Left kidney (tissue), 2 donors: Measurements from ENCODE around the gene TDO2. TPM values are rescaled to one million over a fixed set of nuclear protein-coding genes. Genes with fewer than 3 reads are reported as not detected.
"Not testable (repeated sequence)": the region's sequence is repeated elsewhere in the genome, so short reads cannot be mapped to it uniquely, and the experiment has no call there.

Source experiments
- DNase-seq: peaks from one replicate; pipeline ENCODE4 v3.0.0-alpha.2; 2013
- polyA plus RNA-seq: library from polyadenylated mRNA; unstranded; fragments of 120-200 nt; gene quantifications from one replicate; pipeline ENCODE4 v1.2.1, GENCODE V29; 2013; ENCODE audit not compliant: insufficient read length

Gene TDO2
- polyA plus RNA-seq, 1 donor = 3.1 TPM

DNA sequence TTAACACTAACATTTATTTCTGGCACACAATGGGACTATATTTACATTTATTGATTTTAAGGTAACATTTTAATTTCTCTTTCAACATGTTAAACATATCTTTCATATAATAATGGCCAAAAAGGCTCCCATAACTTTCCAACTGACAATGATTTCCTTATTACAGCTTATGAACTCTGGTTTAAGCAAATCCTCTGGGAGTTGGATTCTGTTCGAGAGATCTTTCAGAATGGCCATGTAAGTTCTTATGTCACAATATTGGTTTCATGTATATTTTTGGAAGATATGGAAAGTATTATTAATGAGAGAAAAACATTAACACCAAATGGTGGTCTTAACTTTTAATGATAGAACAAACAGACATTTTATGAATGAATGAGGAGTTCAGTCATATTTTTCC lies 4.1 kb downstream of the TDO2 start:
- no peak for DNase-seq

DNA sequence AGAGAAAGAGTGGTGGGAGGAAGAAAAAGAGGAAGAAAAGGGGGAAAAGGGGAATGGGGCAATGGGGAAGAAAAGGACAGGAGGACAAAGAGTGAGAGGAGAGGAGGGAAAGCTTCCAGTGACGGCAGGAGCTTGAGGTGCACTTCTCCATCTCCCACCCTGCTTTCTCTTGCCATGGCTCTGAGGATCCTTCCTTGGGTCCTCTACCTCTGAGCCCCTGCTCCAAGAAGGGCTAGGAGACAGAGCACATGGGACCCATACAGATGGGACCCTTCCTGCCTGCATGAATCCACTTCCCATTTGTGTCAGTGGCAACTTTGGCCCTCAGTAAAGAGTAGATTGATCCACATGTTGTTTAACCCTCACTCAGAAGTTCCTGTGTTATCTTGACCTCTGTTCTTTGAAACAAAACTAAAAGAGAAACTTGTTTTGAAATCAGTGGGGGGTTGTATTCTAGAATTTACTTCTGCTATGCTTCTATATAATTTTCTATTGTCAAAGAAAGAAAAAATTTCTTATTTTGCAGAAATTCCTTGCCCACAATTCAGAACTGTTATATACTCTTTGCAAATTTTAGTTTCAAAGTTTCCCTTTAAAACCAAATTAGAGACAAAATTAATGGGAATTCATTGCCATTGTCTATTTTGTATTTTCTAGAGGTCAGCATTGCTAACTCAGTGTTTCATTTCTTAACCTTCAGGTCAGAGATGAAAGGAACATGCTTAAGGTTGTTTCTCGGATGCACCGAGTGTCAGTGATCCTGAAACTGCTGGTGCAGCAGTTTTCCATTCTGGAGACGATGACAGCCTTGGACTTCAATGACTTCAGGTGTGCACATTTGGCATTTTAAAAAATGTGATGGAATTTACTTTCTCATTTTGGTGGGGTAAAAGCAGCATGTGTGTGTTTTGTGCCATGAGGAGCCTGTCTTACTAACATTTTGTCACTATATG lies 5.0 kb downstream of the TDO2 start:
- DNase-seq = no peak

DNA sequence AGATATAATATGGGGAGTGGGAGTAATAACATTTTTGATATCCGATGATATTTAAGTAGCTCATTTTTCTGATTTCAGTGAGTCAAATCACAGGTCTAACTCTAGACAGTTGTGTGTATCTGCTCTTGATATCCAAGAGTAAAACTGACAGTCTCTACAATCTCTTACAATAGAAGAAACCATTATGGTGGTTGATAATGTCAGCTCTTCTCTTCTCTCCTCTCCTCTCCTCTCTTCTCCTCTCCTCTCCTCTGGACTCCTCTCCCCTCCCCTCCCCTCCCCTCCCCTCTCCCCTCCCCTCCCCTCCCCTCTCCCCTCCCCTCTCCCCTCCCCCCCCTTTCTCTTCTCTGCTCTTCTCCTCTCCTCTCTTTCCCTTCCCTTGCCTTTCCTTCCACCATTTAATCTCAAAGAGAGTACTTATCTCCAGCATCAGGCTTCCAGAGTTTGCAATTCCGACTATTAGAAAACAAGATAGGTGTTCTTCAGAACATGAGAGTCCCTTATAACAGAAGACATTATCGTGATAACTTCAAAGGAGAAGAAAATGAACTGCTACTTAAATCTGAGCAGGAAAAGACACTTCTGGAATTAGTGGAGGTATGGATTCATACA lies 6.2 kb downstream of the TDO2 start:
- DNase-seq = no peak

DNA sequence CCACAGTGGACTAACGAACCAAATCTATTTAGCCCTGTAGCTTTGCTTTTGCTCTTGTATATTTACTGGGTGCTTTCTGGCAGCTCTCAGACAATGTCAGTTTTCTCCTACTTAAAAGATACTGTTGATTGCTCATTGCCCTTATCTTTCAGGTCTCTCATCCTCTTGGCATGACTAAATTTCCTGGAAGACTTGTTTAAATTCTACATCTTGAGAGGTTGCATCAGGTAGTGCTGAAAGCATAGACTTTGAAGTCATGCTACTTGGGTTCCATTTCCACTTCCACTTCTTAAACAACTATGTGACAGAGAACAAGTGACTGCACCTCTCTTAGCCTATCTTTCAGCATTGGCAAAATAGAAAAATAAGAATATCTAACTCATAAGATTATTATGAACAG lies 8.4 kb downstream of the TDO2 start:
- no peak for DNase-seq

DNA sequence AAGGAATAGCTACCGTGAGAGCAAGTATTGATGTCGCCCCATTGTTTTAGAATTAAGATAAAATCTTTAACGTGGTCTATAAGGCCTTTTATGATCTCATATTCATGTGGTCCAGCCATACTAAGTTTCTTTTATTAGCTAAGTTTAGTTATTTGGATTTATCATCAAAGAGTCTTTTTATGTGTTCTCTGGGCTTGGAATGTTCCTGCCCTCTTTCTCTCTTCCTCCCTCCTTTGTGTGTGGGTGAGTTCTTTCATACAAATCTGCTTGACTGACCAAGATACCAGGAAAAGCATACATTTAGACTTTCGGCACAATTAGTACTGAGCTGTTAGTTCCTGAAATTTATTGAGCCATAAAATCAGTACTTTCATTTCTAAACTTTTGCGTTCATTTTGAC lies 11.3 kb downstream of the TDO2 start:
- DNase-seq = no peak

DNA sequence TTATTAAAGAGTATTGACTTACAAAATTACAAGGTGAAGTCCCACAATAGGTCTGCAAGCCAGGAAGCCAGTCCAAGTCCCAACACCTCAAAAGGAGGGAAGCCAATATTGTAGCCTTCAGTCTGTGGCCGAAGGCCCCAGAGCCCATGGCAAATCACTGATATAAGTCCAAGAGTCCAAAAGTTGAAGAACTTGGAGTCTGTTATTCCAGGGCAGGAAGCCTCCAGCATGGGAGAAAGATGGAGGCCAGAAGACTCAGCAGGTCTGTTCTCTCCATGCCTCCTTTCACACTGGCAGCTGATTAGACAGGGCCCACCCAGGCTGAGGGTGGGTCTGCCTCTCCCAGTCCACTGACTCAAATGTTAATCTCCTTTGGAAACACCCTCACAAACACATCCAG lies 18.1 kb downstream of the TDO2 start:
- no peak for DNase-seq

DNA sequence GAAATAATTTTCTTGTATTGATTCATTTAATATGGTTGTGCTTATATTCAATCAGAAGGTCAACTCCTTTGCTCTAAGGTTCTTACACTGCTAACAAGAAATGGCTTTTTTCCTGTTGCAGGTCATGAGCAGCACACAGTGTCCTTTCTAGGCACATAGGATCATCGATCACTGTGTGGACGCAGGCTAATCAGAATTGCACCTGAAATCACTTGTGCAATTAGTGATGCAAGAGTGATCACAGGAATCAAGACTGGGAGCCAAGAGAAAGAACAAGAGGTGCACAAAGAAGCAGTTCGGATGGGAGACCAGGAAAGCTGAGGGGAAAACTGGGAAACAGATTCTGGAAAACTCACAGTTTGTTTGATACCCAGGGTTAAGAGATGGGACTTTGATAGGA lies 21.1 kb downstream of the TDO2 start:
- DNase-seq = no peak

DNA sequence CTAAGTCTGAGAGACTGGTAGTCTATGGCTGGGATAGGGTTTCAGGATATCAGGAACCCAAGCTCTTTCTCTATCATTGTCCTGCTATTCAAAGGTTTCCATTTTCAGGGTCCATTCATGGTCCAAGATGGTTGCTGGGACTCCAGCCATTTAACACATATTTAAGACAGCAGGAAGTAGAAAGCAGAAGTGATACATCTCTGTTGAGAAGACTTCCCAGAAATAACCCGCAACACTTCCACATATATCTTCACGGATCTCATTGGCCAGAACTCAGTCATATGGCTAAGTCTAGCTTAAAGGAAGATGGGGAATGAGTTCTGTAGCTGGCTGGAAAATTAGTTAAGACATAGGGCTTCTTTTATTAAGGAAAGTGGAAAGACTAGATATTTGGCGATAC lies 26.3 kb downstream of the TDO2 start:
- no peak for DNase-seq

DNA sequence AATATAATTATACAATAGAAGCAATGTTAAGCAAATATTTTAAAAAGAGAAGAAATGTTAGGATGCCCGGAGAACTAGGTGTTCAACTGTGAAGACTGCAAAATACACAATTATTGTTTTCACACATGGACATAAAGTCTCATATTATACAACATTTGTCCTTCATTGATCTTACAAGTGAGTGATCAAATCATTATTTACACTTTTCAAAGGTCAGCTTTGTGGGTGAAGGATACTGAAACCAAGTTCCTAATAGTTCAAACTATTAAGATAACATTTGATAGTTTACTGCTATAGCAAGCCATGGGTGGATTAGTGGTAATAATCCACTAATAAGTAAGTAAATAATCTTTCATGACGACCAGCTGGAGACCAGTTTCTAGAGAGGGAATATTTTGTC lies 26.8 kb downstream of the TDO2 start:
- no peak for DNase-seq

DNA sequence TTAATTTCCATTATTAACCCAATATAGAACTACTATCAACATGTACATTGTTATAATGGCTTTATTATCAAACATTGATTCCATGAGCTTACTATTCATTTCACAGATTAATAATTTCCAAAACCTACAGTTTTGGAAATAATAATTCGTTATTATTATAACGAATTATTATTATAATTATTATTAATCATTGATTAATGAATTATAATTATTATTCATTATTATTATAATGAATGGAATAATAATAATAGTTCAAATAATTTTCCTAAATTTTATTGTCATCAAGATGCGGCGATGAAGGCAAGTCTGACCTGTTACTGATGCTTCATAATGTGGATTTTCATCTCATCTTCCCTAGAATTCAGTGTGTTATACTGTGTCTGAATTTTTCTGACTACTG lies 28.1 kb downstream of the TDO2 start:
- no peak for DNase-seq

DNA sequence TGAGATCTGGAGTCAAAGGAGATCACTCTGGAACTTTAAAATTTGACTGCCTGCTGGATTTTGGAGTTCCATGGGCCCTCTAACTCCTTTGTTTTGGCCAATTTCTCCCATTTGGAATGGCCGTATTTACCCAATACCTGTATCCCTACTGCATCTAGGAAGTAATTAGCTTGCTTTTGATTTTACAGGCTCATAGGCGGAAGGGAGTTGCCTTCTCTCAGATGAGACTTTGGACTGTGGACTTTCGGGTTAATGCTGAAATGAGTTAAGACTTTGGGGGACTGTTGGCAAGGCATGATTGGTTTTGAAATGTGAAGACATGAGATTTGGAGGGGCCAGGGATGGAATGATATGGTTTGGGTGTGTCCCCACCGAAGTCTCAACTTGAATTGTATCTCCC lies 31.1 kb downstream of the TDO2 start:
- not testable (repeated sequence) for DNase-seq

DNA sequence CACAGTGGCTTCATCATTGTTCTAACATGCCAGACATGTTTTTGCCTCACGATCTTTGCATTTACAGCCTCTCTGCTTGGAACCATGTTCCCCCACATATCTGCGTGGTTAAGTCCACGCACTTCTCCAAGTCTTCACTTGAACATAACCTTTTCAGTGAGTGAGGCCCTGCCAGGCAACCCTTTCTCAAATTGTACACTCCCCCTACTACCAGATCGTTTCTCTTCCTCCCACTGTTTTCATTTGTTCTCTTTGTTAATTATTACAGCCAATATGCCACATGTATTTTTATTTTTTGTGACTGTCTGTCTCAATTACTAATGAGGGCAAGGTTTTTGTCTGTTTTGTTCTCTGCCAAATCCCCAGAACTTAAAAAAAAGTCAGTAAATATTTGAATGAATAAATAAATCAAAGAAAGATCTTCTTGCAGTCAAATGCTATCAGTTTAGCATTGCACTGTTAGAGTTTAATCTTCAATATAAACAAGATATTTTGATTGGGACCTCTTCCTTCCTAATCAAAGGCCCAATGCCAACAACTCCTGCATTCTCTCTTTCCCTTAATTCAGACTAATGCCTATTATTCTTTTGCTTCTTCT lies 32.0 kb downstream of the TDO2 start:
- no peak for DNase-seq

DNA sequence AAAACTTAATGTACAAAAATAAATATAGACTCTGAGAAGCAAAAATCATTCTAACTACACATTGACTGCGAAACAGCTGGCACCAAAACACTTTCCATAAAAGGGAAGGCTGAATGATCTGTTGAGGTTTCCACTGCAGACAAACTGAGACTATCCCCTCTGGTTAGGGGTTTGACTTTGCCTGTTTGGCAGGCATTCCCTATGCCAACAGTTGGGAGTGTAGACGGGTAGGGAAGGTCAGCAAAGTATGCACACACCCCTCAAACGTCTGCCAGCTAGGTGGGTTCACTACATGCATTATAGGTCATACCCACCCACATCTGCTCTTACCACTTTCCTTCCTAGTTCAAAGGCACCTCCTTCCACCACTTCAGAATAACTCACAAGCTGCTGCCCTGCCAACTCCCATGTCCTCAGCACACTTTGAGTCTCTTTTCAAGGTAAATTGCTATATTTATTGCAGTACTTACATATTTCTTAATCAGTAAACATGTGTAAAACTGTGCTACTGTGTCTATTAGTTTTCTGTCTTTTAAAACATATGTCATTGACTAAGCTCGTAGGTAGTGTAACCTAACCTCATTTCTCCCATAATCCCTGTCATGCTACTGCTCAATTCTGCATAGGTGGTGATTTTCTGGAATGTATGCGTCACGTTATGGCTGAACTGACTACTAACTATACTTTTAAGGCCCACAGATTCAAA lies 37.7 kb downstream of the TDO2 start:
- DNase-seq = no peak

DNA sequence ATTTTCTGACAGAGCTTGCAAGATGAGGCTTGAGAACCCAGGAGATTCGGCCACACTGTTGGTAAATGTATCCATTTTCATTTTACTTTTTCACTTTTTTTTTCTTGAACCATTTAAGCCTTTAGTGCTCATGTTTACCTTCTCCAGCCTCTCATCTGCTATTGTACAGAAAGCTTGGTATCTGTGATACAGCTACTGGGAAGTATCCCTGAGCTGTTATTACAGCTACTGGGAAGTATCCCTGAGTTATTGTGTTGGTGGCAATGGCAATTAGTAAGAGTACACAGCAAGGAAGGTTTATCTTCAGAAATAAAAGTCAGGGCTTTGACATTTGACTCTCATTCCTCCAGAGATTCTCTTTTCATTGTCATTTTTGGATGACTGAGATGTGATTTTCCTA lies 38.3 kb downstream of the TDO2 start:
- no peak for DNase-seq

DNA sequence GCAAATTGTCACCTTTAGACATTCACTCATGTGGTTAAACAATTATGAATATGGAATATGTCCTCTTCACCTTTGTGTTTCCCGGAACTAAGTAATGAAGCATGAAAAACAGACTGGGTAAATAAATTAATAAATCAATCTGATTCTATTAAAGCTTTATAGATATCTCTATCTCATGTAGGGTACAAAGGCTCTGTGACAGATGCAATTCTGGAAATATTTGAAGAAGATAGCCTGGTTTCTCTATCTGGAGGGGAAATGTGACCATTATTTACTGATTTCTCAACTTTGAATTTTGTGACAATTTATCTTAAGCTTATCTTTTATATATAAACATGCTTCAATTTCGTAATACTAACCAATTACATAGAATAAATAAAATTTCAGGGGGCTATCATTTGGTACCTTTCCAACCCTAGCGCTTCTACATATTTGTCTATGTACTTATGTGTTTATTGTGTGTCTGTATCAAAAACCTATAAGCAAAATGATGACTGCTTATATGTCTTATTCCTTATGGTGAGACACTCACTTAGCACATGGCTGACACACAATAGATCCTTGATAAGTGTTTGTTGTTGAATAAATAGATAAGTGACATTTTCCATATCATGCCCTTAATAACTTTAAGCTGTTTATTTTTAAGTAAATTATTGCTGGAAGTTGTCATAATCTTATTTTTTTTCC lies 40.3 kb downstream of the TDO2 start:
- DNase-seq = no peak

DNA sequence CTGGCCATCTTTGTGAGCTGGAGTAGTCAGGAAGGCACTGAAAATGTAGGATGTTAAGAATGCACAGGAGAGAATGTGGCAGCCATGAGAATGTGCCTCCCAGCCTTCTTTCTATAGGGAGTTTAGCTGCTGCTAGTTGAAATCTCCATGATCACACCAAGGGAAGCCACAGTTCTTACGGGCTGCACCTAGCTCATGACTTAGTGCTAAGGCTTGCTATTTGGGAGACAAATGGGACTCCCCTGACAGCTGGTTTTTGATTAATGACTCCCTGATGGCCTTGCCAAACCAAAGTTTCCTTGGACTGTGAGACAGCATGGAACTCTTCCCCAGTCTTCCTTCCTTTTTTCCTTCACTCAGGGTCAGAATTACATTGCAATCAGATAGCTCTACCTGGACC lies 41.0 kb downstream of the TDO2 start:
- no peak for DNase-seq

DNA sequence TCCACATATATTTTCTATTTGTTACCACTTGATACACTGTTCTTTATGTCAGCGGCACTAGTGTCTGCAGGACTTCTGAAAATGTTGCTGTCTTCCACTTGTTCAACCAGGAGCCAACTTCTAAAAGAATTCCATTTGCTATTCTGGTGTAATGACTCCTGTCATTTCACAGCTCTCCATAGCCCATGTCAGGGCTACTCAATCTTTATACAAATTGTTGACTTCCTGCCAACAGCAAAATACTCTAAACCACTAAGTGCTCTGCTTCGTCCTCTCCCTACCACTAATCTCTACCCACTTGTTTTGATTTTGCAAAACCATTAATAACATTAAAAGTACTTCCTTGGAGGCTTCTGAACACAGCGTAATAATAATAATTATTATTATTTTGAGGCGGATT lies 43.0 kb downstream of the TDO2 start:
- no peak for DNase-seq

DNA sequence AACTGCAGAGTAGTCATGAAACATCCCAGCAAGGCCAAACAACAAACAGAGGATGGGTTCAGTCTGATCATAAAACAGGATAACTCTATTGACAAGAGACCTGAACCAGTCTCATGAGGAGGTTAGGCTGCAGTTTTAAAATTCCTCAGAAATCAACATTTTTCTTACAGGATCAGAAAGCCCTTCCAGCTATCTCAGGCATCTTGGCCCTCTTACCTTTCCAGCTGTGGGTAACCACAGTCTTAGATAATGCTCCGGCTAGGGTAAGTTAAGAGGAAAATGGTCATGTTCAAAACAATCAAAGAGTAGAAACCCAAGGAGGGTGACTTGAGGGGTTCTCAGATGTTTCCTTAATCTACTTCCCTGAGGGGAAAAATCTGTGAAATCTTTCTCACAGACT lies 45.0 kb downstream of the TDO2 start:
- no peak for DNase-seq

DNA sequence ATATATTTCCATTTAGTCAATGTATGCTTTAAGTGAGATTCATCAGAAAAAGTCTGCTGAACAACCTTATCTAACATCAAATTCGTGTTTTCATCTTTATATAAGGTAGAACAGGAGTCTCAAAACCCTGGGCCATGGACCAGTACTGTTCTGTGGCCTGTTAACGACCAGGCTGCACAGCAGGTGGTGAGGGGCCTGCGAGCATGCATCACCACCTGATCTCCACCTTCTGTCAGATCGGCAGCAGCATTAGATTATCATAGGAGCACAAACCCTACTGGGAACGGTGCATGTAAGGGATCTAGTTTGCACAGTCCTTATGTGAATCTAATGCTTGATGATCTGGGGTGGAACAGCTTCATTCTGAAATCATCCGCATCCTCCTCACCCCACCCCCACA lies 47.0 kb downstream of the TDO2 start:
- DNase-seq = no peak

DNA sequence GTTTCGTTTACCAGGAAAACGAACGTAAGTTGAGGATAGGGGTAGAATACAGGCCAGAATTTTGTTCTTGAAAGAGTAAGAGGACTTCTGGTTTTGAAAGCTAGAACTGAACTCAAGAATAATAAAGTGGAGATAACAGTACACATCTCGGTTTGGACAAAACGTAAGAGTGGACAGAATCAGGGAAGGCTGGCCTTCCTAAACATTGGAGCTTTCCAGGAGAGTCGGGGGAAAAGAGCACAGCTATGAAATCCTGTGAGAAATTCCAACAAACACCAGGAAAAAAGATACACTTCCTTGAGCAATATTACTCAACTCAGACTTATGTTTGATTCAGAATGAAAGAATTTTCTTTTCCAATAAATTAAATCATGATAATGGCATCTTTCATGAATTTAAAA lies 49.0 kb downstream of the TDO2 start:
- DNase-seq = no peak

DNA sequence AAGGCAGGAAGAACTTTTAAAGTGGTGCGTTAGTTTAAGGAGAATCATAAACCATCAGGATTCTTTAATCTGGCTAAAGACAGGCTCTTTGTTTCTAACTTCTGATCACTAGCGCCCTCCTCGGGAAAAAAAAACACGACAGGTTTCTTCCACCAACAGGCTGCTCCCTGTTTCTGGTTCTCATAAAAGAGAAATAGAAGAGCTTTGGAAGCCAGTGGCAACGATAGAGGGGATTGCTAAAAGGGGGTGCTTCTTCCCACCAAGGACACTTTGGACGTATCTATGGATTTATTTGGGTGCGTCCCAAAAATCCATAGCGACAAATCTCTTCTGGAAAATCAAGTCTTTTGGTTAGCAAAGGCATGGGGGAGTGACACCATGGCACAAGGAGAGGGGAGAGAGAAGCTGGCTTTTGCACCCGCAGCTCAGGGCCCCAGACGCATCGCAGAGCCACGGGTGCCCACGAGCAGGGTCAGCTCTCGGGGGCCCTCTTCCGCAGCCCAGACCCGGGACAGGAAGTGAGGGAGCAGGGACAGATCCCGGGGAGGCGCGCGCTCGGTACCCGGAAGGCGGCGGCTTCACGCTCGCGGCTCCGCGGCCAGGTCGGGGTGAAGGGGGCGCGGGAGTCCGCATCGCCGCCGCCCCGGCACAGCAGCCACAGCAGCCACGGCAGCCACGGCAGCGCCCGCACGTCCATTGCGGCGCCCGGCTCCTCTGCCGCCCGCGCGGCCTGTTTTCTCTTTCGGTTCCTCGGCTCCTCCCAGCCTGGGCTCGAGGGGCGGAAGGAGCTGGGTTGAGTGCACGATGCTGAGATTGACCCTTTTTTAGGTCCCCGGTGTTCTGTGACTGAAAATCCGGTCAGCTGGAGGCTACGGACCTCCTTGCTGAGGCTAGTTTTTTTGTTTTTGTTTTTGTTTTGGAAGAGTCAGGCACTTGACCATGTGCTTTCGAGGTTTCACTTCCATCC lies 49.9 kb downstream of the TDO2 start, which contains the start of gene CTSO:
Gene CTSO, minus strand, starts transcription at position 716 of the 967 bp plus-strand sequence. Its CDS starts 19 bp downstream, at position 697.
- peak; percentile 92 for DNase-seq
